NCI-H1417 treated with DMSO at 0.1 percent for 48 hours (cell line): ENCODE data around the gene ABCA9.
"Not testable (repeated sequence)": the region's sequence is repeated elsewhere in the genome, so short reads cannot be mapped to it uniquely, and the experiment has no call there.

ENCODE experiments used
- DNase-seq: peaks from one replicate; lab custom pipeline; 2025; lab: John Stamatoyannopoulos, UW

The ABCA9 gene

DNA sequence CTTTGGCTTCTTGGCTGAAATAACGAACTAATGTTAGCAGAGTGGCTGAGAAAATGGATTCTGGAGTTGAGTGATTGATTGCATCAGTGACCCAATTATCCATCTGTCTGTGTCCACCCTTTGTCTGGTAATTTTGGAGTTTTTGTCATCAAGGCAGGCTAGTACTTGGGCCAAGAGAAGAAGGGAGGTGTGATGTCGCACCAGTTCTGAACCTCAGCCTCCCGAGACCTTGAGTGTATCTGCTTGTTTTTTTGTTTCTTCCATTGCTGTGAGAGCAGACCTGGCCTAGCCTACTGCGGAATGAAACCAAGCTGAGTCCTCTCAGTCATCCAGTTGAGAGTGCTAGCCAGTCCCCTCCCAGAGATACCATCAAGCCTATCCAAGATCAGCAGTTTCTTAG lies 110.0 kb downstream of the ABCA9 start:
- DNase-seq = no peak

DNA sequence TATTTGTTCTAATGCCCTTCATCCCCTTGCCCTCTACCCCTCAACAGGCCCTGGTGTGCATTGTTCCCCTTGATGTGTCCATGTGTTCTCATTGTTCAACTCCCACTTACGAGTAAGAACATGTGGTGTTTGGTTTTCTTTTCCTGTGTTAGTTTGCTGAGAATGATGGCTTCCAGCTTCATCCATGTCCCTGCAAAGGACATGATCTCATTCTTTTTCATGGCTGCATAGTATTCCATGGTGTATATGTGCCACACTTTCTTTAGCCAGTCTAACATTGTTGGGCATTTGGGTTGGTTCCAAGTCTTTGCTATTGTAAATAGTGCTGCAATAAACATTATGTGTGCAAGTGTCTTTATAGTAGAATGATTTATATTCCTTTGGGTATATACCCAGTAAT lies 112.9 kb downstream of the ABCA9 start:
- DNase-seq = not testable (repeated sequence)

DNA sequence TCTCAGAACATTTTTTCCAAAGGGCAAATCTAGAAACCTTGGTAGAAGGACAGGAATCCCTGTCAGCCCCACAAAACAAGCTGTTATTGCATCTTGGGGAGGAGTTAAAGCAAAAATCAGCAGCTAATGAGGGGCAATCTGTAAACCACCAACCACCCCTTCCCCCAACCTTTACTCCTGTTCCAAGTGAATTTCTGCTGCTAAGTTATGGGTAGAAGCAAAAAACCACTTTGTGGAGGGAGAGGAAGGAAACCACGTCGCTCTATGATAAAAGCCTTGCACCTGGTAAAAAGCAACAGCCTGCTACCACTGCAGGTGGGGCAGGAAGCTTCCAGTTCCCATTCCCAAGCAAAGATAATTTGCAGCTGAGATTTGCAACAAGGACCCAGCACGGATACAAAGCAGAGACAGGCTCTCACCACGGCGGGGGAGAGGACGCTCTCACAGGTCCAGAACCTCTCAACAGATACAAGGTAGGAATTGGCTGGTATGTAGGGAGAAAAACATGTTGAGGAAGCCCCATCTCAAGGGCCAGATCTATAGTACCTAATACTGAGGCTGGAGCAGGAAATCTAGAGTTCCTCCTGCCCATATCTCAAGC lies 116.2 kb downstream of the ABCA9 start:
- no peak for DNase-seq

DNA sequence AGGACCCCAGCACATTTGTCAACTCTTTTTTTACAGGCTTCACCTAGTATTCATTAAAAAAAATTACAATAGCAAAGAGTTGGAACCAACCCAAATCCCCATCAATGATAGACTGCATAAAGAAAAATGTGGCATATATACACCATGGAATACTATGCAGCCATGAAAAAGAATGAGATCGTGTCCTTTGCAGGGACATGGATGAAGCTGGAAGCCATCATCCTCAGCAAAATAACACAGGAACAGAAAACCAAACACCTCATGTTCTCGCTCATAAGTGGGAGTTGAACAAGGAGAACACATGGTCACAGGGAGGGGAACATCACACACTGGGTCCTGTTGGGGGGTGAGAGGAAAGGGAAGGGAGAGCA lies 116.9 kb downstream of the ABCA9 start:
- DNase-seq = not testable (repeated sequence)

DNA sequence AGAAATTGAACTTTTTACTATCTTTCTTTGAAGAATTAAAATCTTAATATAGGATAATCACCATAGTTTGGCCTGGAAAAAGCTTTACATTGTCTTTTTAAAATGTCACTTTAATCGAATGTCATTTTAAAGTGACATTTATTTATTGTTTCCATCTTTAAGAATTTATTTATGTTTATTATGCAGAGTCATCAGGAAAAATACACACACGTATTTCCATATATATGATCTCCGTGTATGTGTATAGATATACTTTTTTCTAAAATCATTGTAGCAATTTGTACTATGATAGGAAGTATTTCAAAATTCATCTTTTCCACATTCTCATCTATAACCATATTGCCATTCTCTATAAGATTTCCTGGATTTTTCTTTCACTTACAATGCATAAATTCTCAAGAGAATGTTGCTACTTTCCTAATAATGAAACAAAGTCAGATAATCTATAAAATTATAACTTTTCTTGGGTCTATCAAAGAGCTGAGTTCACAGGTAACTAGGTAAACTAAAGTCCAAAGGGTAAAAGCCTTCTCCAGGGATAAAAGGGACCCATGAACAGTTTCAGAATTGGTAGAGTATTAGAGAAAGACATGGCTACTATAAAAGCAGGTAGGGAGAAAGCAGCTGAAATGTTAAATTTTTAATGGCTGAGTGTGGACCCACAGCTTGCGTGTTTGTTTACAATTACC lies 117.5 kb downstream of the ABCA9 start:
- DNase-seq = no peak

DNA sequence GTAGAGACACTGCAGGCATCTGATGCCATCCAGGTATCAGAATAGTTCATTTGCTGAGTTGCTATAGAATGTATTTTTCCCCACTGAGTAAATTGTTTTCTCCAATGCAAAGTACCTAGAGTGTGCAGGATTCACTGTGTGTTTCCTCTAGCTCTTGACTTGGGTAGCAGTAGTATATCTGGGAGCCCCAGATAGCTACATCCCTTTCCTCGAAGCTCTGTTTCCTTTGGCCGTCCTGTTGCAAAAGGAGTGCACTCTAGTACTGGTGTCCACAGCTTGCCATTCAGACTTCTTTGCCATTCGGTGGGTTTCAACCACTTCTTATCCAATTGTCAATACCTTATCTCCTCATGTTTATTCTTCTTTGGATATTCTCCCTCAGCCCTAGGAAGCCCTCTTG lies 118.3 kb downstream of the ABCA9 start:
- DNase-seq = no peak

DNA sequence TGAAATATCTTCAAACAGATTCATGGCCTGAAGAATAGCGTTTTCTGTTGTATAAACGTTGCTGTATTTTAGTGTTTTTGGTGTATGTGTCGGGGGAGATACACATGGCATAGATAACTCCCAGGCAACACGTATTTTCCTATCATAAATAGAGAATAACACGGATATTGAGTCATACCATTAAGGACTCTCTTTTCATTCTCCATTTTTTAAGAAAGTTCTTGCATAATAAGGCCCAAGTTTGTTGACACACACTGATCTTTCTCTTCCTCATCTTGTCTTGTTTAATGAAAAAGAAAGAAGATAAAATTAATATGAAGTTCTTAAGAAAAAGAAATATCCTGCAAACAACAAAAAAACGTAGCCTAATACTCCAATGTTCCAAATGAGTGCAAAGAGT lies 119.0 kb downstream of the ABCA9 start:
- no peak for DNase-seq

DNA sequence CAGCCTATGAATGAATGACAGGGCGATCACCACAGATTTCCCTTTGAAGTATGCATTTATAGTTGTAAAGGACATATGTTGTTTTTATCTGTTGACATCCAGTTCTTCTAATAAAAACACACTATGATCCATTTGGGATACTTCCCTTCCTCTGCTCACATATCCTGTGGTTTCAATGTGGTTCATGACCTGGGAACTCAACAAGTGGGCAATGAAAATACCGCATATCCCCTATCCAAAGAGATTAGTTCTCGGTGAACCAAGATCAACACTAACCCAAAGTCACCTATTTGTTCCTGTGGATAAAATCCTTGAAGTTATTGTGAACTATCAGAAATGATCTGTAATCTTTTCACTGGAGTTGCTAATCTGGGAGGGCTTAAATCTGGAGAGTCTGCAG lies 121.5 kb downstream of the ABCA9 start:
- DNase-seq = no peak

DNA sequence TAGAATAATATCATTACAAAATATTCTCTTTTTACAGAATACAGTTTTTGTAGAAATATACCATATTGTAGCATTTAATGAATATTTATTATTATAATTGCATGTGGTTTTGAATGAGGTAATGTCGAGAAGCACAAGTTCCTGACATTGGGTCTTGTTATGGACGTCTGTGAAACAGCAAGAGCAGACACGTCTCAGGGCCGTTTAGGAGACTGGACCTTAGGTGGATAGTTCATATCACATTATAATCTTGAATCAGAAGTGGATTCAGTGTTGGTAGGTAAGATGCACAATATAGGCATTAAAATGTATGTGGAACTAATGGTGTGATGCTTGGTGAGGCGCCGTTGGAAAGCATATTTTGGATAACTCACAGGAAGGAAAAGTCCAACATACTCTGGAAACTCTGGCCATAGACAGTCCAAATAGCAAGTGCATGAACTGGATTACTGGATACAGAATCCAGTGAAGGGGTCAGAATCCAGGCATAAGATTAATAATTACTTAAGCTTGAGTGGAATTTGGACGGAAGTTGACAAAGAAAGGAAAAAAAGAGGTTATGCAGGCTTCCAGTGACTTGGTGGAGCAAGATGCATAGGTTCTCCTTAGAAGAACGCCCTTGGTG lies 122.7 kb downstream of the ABCA9 start:
- DNase-seq = no peak

DNA sequence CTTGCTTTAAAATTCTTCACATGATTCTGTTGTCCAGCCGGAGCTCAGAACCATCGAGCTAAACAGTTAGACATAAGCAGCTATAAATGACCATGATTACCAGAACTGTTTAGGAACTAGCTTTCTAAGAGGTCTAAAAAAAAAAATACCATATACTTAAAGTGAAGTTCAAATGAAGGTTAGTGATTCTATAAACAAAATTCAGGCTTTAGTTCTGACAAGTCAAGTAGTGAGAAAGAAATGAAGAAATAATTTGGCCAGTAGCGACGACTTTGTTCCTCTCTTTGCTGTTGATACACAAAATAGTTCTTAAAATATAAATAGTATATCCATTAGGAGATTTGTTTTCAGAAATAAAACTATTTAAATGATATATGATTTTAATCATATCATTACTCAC lies 133.2 kb downstream of the ABCA9 start:
- no peak for DNase-seq

DNA sequence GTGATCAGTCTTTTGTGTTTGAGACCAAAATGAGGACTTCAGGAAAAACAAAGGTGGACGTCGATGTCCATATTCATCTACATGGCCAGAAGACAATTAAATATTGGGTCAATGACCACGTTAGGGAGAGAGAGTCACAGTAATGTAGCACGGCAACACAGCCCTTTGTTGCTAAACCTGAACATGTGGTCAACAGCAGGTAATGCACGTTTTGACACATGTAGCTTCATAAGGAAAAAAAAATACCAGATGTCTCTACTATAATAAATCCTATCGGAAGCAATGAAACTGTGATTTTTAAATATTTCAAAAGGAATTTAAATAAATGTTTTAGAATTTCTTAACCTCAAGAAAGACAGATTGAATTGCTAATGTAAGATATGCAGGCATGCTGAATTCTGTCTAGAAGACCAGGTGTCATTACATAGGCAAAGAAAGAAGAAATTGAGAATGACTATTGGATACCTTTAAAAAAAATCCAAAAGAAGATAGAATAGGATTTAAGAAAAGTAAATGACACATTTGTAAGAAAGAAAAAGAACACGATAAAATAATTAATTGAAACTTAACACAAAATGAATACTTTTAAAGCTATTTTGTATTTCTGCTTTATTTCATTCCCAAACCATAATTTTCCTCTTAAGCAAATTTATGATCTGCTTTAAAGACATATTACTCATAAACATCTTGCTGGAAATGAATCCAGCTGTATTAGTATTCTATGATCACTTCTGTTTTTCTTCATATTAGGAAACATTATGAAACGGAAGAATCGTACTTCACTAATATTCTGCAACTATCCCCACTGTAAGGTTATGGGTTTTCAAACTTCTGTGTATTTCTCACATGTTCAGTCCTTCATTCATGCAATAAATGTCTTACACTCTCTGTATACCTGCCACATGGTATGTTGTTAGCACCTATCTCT lies 135.7 kb downstream of the ABCA9 start:
- DNase-seq = no peak
